WERI-Rb-1 (cell line): ENCODE data around the gene MALT1.
"Not testable (repeated sequence)": the region's sequence is repeated elsewhere in the genome, so short reads cannot be mapped to it uniquely, and the experiment has no call there.

ENCODE experiments used
- DNase-seq: peaks from one replicate; pipeline ENCODE4 v3.0.0-alpha.2; 2020
- H3K27ac ChIP-seq: fragments of 250-450 bp; sonication (Bioruptor Pico); 2 replicates; pipeline ENCODE4 v1.5.1; 2020; ENCODE audit warnings: mild to moderate bottlenecking, moderate library complexity
- H3K27me3 ChIP-seq: fragments of 250-450 bp; sonication (Bioruptor Pico); 2 replicates; pipeline ENCODE4 v1.5.1; 2021; ENCODE audit warnings: mild to moderate bottlenecking, low read depth, moderate library complexity; ENCODE audit not compliant: insufficient read depth, severe bottlenecking
- H3K36me3 ChIP-seq: fragments of 250-450 bp; sonication (Bioruptor Pico); 2 replicates; pipeline ENCODE4 v1.5.1; 2020; ENCODE audit warnings: mild to moderate bottlenecking, moderate library complexity
- H3K4me3 ChIP-seq: 2 replicates; pipeline ENCODE4 v1.5.1; 2011; ENCODE audit warnings: low read depth, mild to moderate bottlenecking, control low read depth, low read length
- H3K9me3 ChIP-seq: fragments of 250-450 bp; sonication (Bioruptor Pico); 2 replicates; pipeline ENCODE4 v1.5.1; 2021; ENCODE audit warnings: mild to moderate bottlenecking, moderate library complexity; ENCODE audit not compliant: severe bottlenecking
- CTCF ChIP-seq: IDR thresholded peaks from 2 replicates; pipeline ENCODE4 v1.5.1; 2011; ENCODE audit warnings: low read depth, mild to moderate bottlenecking, control low read depth, inconsistent platforms, low read length

MALT1 gene

DNA sequence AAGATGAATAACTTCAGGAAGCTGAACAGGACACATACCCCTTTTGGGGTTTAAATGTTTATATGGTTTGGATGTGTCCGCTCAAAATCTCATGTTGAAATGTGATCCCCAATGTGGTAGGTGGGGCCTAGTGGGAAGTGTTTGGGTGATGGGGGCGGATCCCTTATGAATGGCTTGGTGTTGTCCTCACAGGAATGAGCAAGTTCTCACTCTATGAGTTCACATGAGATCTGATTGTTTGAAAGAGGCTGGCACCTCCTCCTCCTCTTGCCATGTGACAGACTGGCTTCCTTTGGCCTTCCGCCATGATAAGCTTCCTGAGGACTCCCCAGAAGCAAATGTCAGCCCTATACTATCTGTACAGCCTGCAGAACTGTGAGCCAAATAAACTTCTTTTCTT is 104.8 kb downstream of the MALT1 start:
- H3K9me3 ChIP-seq: no peaks in the 10 kb centered on the region
- no peak overlapping the region for H3K27ac ChIP-seq
- H3K4me3 ChIP-seq: no peak overlapping the region
- no peaks in the 10 kb centered on the region for H3K36me3 ChIP-seq
- TF ChIP-seq CTCF: no peak
- no peak for DNase-seq
- H3K27me3 ChIP-seq: no peaks in the 10 kb centered on the region

DNA sequence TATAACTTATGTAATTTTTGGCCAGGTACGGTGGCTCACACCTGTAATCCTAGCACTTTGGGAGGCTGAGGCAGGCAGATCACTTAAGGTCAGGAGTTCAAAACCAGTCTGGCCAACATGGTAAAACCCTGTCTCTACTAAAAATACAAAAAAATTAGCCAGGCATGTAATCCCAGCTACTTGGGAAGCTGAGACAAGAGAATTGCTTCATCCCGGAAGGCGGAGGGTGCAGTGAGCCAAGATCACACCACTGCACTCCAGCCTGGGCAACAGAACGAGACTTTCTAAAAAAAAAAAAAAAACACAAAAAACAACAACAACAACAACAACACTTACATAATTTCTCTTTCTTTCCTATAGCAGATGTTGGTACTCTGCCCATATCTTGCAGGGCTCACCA is 105.3 kb downstream of the MALT1 start:
- not testable (repeated sequence) for DNase-seq, H3K4me3 ChIP-seq, H3K27me3 ChIP-seq, H3K36me3 ChIP-seq, H3K9me3 ChIP-seq, H3K27ac ChIP-seq

DNA sequence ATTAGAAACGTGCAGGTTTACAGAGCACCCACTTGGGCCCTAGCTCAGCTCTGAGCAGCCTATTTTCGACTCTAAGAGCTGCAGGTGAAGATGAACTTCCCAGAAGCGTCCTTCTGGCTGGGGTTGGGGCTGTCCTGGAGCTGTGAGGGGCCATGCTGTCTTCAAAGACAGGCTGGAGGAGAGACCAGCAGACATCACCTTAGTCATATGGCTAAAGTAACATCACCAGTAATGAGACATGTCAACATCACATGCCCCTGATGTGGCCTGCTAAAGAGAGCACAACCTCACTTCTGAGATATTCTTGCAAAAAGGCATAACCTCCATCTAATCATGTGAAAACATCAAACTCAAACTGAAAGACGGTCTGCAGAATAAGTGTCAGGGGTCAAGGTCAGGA is 106.2 kb downstream of the MALT1 start:
- H3K27ac ChIP-seq: no peak overlapping the region
- no peaks in the 10 kb centered on the region for H3K27me3 ChIP-seq
- no peak for TF ChIP-seq CTCF
- no peak overlapping the region for H3K4me3 ChIP-seq
- no peaks in the 10 kb centered on the region for H3K36me3 ChIP-seq
- H3K9me3 ChIP-seq: no peaks in the 10 kb centered on the region
- DNase-seq: no peak

DNA sequence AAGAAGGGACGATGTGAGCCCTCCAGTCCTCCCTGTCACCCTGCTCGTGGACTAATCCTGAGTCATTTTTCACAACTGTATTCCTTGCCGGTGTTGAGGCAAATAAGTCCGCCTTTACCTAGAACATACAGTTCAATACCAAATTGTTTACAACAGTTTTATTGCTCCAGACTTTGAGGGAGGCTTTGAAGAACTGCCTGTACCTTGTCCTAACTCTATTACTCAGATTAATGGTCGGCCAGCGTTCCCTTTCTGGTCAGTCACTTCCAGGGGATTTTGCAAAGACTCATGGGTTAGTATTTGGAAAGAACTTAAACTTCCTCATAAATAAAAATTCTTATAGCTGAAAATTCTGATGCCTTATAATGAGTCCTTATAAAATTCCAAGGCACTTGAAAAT is 108.3 kb downstream of the MALT1 start:
- no peak for DNase-seq
- Histone ChIP-seq H3K9me3 (no peaks in the 10 kb centered on the region), H3K36me3 (no peaks in the 10 kb centered on the region), H3K27me3 (no peaks in the 10 kb centered on the region), H3K4me3 (no peak overlapping the region), H3K27ac (no peak overlapping the region)
- no peak for TF ChIP-seq CTCF

DNA sequence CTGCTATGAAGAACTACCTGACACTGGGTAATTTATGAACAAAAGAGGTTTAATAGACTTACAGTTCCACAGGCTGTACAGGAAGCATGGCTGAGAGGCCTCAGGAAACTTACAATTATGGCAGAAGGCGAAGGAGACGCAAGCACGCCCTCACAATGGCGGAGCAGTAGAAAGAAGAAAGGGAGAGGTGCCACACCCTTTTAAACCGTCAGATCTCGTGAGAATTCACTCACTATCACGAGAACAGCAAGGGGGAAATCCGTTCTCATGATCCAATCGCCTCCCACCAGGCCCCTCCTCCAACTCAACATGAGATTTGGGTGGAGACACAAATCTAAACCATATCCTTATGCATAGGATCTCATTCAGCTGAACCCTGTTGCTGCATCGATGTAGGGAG is 108.8 kb downstream of the MALT1 start:
- H3K4me3 ChIP-seq: no peak overlapping the region

DNA sequence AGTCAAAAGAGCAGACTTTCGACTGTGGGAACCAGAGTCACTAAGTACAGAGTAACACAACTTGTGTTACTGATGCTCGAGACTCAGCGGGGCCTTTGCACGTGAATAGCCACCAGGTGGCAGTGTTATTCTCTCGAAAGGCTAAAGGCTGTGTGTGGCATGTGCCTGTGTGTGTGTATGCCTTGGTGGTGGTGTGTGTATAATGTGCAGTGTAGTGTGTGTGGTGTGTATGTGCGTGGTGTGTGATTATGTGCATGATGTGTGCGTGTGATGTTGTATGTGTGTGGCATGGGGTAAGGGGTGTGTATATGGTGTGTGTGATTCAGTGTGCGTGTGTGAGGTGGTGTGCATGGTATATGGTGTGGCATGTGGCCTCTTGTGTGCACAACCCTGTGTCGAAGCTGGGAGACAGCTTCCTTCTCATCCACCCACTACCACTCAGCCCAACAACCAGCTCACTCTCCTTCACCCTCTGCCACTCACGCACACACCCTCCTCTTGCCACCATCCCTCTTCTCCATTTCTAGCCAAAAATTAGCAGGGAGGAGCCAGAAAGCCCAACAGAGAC is 110.4 kb downstream of the MALT1 start:
- Histone ChIP-seq H3K36me3 (no peaks in the 10 kb centered on the region), H3K27me3 (no peaks in the 10 kb centered on the region), H3K27ac (no peak overlapping the region), H3K9me3 (no peaks in the 10 kb centered on the region), H3K4me3 (no peak overlapping the region)
- peak; percentile 91 for TF ChIP-seq CTCF
- peak; percentile 85 for DNase-seq

More for the DNA sequence above, 108.8 kb downstream of the MALT1 start:
- Histone ChIP-seq H3K36me3 (no peaks in the 10 kb centered on the region), H3K27me3 (no peaks in the 10 kb centered on the region), H3K9me3 (no peaks in the 10 kb centered on the region), H3K27ac (no peak overlapping the region)
- no peak for DNase-seq
- no peak for TF ChIP-seq CTCF
